Temporal lobe (tissue), 1 donor: ENCODE results near the gene NUP88. TPM values are rescaled to one million over a fixed set of nuclear protein-coding genes. Genes with fewer than 3 reads are reported as not detected.

Experiments used
- total RNA-seq: library from RNA; depleted of rRNA; stranded (reverse); fragments of >200 nt; gene quantifications from one replicate; pipeline ENCODE4 v1.2.3, GENCODE V29; 2014

The NUP88 gene
- total RNA-seq, 1 donor from 2014 or later, result 68.4 TPM

Other genes starting within 250 kb of the NUP88 start
- gene ZNF594, start 227.8 kb downstream of the NUP88 start, total RNA-seq, result 24.1 TPM
- 0.25 TPM for gene SCIMP, start 184.8 kb downstream of the NUP88 start, total RNA-seq
- 68.1 TPM for gene RABEP1, start 137.4 kb downstream of the NUP88 start, total RNA-seq
- gene RPAIN, start 520 bp upstream of the NUP88 start, total RNA-seq, result 51.1 TPM
- gene C1QBP, start 19.5 kb upstream of the NUP88 start, total RNA-seq, result 85.1 TPM
- 12.3 TPM for gene DHX33, start 49.3 kb upstream of the NUP88 start, total RNA-seq
- 28.8 TPM for gene DERL2, start 66.5 kb upstream of the NUP88 start, total RNA-seq
- gene MIS12, start 66.9 kb upstream of the NUP88 start, total RNA-seq, result 11.6 TPM
- gene NLRP1, start 164.8 kb upstream of the NUP88 start, total RNA-seq, result 114 TPM